GM18951 (cell line): ENCODE results near the gene OOEP.
"Not testable (repeated sequence)": the region's sequence is repeated elsewhere in the genome, so short reads cannot be mapped to it uniquely, and the experiment has no call there.

ENCODE experiments used
- POLR2A ChIP-seq: IDR thresholded peaks from 4 replicates; pipeline ENCODE4 v1.6.1; 2011; ENCODE audit warnings: mild to moderate bottlenecking; ENCODE audit not compliant: insufficient read length, insufficient read depth; ENCODE audit errors: extremely low read depth
- in situ Hi-C: fragments of 300-500 bp; cut with MboI; formaldehyde crosslinking; loops from one replicate; pipeline ENCODE4 v1.12.0; 2022; ENCODE audit warnings: low sequenced_read_pairs, mixed read lengths, inconsistent platforms; ENCODE audit not compliant: unreplicated experiment

The OOEP gene

DNA sequence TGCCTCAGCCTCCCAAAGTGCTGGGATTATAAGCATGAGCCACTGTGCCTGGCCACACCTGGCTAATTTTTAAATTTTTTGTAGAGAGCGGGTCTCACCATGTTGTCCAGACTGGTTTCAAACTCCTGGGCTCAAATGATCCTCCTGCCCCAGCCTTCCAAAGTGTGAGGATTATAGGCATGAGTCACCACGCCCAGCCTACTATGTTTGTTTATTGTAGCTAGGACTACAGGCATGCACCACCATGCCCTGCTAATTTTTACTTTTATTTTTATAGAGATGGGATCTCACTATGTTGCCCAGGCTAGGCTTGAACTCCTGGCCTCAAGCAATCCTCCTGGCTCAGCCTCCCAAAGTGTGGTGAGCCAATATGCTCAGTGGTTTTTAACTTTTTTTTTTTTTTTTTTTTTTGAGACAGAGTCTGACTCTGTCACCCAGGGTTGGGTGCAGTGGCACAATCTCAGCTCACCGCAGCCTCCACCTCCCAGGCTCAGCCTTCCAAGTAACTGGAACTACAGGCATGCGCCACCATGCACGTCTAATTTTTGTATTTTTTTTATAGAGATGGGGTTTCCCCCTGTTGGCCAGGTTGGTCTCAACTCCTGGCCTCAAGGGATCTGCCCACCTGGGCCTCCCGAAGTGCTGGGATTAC lies 12.9 kb upstream of the OOEP start:
- in situ Hi-C loops = no loop called here
- no peak for TF ChIP-seq POLR2A

DNA sequence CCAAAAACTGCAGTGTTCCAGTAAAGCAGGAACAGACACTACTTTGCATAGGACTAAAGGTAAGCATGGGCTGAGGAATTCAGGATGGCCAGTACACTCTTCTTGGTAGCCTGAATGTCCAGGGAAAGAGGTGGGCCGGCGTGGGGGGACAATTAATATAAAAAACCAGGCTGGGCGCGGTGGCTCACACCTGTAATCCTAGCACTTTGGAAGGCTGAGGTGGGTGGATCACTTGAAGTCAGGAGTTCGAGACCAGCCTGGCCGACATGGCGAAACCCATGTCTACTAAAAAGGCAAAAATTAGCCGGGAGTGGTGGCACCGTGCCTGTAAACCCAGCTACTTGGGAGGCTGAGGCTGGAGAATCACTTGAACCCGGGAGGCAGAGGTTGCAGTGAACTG lies 11.8 kb upstream of the OOEP start:
- in situ Hi-C loops = not testable (repeated sequence)

DNA sequence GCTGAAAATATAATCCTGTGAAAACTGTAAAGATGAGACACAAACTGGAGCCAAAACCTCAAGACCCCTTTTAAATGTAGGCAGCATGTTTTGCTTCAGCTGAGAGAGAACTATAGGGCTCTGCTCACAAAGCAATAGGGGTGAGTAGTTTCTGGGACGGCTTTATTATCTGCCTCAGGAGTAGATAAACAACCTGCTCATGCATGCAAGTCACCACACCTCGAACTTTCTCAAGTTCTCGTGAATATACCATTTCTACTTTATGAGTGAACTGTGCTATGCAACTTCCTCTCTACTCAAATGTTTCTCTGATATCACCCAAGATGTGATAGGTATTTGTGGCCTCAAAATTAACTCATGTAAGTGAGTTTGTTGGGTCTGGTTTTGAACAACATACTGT lies 7.5 kb upstream of the OOEP start:
- no peak for TF ChIP-seq POLR2A

DNA sequence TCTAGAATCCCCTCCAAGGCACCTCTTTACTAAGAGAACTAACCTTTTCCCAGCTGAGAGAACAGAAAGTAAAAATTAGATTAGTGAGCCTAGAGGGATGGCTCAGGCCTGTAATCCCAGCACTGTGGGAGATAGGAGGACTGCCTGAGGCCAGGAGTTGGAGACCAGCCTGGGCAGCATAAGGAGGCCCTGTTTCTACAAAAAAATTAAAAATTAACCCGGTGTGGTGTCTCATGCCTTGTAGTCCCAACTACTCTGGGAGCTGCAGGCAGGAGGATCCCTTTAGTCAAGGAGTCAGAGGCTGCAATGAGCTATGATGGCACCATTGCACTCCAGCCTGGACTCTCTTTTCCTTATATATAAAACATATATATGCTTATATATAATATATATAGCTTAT lies 5.5 kb upstream of the OOEP start:
- TF ChIP-seq POLR2A = no peak
- in situ Hi-C loops = no loop called here

More for the DNA sequence above, 7.5 kb upstream of the OOEP start:
- in situ Hi-C loops = no loop called here

DNA sequence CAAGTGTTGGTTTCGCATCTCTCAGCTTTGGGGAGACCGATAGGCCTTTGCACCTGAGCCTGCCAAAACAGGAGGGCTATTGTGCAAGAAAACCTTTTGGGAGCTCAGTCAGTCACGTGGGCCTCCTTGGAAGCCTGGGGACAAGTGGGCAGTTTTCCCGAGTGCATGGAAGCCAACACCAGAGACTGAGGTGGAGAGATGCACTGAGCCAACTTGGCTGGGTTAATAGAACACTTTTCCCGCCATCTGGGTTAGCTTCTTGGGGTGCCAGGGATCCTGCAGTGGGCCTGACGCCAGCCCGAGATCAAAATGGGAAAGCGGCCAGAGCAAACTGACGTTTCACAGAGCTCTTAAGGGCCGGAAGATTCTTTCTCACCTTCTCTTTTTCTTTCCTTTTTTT lies 2.8 kb upstream of the OOEP start:
- no peak for TF ChIP-seq POLR2A
- in situ Hi-C loops = no loop called here

DNA sequence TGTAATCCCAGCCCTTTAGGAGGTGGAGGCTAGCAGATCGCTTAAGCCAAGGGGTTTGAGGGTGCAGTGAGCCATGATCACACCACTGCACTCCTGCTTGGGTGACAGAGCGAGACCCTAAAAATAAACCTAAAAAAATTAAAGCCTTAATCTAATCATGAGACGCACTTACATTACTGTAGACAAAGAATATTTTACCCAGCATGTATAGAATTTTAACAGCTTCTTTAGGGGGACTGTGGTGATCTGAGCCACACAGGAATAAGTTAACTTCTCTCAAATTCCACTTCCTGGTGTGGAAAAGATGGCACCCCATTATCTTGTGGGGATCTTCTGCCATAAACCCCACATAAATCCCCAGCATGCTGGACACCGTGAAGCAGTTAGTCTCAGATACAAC lies 2.3 kb upstream of the OOEP start:
- no peak for TF ChIP-seq POLR2A
- in situ Hi-C loops = no loop called here

DNA sequence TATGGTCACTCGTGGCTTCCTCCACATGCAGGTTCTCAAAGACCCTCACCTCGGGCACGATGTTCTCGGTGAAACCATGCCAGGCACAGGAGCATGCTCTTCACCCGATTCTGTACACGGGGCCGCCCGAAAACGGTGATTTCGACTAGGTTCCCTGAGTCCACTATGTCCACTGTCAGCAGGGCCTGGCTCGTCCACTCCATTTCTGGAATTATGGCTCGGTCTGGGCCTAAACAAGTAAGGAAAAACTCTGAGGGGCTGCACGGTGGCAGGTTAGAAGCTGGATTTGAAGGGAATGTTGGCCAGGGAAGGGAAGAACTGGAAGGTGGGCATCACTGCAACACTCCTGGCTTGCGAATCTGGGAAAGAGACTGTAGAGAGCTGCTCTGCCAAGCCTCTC lies 540 bp downstream of the OOEP start:
- TF ChIP-seq POLR2A = no peak
- in situ Hi-C loops = no loop called here

DNA sequence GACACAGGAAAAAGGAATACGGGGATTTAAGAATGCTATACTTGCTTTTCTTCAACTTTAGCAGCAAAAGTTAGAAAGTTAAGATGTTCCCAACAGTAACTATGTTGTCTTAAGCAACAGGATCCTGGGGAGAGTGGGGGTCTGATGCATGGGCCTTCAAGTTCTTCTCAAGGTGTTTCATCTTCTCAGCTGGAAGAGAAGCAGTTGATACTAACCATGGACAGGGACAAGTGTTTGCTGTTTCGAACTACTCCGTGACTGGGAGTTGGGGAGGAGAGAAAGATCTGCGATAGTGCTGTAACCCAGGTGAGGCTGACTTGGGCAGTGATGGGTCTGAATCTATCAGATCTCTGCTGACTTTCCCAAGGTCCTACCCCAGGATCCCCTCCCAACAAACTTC lies 1.0 kb downstream of the OOEP start:
- in situ Hi-C loops = no loop called here
- TF ChIP-seq POLR2A = no peak

DNA sequence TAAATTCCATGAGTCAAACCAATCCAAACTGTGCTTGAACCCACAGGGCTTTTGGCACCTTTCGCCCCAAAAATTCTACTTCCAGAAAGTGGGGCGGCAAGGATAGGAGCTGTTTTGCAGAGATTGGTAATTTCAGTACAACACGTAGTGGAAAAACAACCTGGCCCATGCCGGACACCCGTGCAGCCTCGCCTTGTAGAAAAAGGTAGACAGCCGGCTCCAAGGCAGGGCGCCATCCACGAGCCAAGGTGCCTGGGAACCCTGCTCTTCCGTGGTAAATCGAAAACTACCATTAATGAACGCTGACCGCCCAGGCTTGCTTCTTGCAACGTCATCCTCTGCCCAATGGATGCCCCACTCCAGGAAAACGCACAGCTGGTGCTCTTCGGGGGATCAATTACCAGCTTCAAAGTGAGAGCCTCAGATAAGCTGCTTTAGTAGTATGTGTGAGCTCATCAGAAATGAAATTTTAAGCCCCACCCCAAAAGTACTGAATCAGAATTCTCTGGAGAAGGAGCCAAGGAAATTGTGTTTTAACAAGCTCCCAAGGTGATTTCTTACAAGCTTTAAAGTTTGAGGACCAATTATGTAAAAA lies 1.8 kb downstream of the OOEP start:
- in situ Hi-C loops = no loop called here
- TF ChIP-seq POLR2A = no peak

DNA sequence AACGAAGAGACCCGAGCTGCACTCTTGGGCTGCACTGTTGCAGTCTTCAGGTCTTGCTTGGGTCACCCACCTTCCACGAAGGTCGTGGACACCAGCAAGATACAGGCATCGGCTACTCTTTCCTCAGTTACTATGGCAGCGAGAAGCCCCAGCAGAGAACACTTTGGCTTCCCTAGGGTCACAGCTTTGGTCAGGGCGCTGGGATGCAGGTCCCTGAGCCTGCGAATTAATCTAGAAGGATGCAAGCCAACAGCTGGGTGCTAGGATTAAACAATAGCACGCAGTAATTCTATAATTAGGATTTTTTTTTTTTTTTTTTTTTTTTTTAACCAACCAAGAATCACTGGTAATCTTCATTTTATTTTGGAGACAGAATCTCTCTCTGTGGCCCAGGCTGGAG lies 5.1 kb downstream of the OOEP start:
- in situ Hi-C loops = no loop called here
- TF ChIP-seq POLR2A = no peak

DNA sequence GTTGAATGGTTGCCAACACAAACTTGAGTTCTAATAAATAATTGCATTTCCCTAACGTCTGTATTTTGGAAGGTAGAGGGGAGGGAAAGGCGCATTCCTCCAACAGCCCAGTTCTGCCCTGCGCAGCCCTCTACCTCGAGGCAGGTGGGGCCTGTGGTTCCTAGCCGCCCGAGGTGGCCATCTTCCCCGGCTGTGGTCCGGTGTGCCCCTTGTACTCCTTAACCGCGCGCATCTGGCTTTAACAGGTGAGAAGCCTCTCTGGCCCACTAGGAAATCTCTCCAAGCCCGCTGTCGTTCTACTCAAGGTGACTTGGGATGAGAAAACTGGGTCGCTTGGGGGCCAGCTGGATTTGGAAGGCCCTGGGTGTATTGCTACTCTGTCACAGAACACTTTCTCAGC lies 5.6 kb downstream of the OOEP start:
- in situ Hi-C loops = no loop called here
- no peak for TF ChIP-seq POLR2A

DNA sequence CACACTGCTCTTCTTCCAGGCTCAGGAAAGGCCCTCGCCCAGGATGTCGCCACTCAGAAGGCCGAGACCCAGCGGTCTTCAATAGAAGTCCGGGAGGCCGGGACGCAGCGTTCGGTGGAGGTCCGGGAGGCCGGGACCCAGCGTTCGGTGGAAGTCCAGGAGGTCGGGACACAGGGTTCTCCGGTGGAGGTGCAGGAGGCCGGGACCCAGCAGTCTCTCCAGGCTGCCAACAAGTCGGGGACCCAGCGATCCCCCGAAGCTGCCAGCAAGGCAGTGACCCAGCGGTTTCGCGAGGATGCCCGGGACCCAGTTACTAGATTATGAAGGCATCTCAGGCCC lies 6.2 kb downstream of the OOEP start:
- no peak for TF ChIP-seq POLR2A

DNA sequence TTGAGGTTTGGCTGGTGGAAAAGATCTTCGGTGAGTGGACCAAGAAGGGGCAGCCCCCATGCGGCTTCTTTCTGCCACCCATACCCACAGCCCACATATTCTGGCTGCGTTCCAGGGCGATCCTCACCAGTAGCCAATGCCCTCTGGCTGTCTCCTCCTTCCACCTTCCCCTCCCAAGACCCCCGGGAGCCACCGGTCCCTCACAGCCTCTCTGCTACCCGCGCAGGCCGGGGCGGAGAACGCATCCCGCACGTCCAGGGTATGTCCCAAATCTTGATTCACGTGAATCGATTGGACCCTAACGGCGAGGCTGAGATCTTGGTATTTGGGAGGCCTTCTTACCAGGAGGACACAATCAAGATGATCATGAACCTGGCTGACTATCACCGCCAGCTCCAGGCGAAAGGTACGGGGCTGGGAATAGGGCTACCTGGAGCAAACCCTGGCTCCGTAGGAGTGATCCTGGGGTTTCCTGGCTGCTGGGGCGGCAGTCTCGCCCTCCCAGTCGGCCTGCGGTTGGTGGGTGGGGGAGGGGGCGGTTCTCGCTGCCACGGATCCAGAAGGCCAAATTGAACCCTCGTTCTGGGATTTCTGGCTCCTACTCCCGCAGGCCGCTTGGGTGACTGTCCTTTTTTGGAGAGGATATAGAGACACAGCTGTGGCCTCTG lies 6.7 kb downstream of the OOEP start:
- in situ Hi-C loops = no loop called here
- TF ChIP-seq POLR2A = no peak

More for the DNA sequence above, 6.2 kb downstream of the OOEP start:
- in situ Hi-C loops = no loop called here

DNA sequence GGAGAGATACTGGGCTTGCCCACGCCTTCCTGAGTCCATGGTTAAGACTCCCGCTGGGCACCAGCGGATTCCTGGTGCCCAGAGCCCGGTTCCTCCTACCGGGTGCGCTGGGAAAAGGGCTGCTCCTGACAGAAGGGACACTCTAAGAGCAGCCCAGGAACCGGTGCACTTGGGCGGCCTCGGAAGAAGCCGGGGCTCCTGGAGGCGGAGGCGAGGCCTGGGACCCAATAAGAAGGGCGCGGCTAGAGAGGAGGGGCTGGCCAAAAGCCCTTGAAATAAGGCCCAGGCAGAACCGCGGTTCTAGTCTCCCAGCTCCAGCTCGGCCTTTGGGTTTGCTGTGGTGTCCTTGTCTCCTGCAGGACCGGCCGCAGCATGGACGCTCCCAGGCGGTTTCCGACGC lies 7.3 kb downstream of the OOEP start, which contains the start of gene KHDC3L:
TSS of gene KHDC3L (plus strand) at position 301 of the 400 bp plus-strand sequence. CDS start at position 373, 72 bp downstream.
- no peak for TF ChIP-seq POLR2A
- in situ Hi-C loops = no loop called here
